Glutamatergic neuron (in vitro differentiated cells): ENCODE results near the gene UHRF2. TPM values are rescaled to one million over a fixed set of nuclear protein-coding genes. Genes with fewer than 3 reads are reported as not detected.

ENCODE experiments used
- DNase-seq: peaks from one replicate; pipeline ENCODE4 v3.0.0; 2022
- H3K27ac Mint-ChIP-seq: one replicate; pipeline ENCODE4 v1.8.0; 2020; ENCODE audit warnings: mild to moderate bottlenecking, mixed read lengths, inconsistent platforms; ENCODE audit not compliant: unreplicated experiment
- H3K27me3 Mint-ChIP-seq: one replicate; pipeline ENCODE4 v1.8.0; 2020; ENCODE audit warnings: mild to moderate bottlenecking, moderate library complexity, mixed read lengths, inconsistent platforms; ENCODE audit not compliant: unreplicated experiment
- H3K36me3 Mint-ChIP-seq: one replicate; pipeline ENCODE4 v1.8.0; 2020; ENCODE audit warnings: mild to moderate bottlenecking, mixed read lengths, inconsistent platforms; ENCODE audit not compliant: unreplicated experiment
- H3K4me1 Mint-ChIP-seq: one replicate; pipeline ENCODE4 v1.8.0; 2020; ENCODE audit warnings: mild to moderate bottlenecking, low read depth, mixed read lengths, inconsistent platforms; ENCODE audit not compliant: unreplicated experiment
- H3K4me3 Mint-ChIP-seq: one replicate; pipeline ENCODE4 v1.8.0; 2020; ENCODE audit warnings: mild to moderate bottlenecking, mixed read lengths, inconsistent platforms; ENCODE audit not compliant: unreplicated experiment
- H3K9me3 Mint-ChIP-seq: one replicate; pipeline ENCODE4 v1.8.0; 2020; ENCODE audit warnings: mild to moderate bottlenecking, moderate library complexity, mixed read lengths, inconsistent platforms; ENCODE audit not compliant: unreplicated experiment
- total RNA-seq: library from RNA; stranded (reverse); fragmentation: NEBNext Ultra II Directional; extraction: Animal tissue kit (Norgen Biotek cat#: 25700); gene quantifications from one replicate; pipeline ENCODE4 v1.2.1, GENCODE V29; 2021; ENCODE audit not compliant: unreplicated experiment
- TF ChIP-seq, protein P1 (sequence below): fragments of 200-600 bp; sonication (generic); IDR thresholded peaks from one replicate; pipeline ENCODE4 v1.5.0; 2021; ENCODE audit not compliant: partially characterized antibody, unreplicated experiment

The UHRF2 gene
- total RNA-seq, 1 donor from 2014 or later: 54.2 TPM

DNA sequence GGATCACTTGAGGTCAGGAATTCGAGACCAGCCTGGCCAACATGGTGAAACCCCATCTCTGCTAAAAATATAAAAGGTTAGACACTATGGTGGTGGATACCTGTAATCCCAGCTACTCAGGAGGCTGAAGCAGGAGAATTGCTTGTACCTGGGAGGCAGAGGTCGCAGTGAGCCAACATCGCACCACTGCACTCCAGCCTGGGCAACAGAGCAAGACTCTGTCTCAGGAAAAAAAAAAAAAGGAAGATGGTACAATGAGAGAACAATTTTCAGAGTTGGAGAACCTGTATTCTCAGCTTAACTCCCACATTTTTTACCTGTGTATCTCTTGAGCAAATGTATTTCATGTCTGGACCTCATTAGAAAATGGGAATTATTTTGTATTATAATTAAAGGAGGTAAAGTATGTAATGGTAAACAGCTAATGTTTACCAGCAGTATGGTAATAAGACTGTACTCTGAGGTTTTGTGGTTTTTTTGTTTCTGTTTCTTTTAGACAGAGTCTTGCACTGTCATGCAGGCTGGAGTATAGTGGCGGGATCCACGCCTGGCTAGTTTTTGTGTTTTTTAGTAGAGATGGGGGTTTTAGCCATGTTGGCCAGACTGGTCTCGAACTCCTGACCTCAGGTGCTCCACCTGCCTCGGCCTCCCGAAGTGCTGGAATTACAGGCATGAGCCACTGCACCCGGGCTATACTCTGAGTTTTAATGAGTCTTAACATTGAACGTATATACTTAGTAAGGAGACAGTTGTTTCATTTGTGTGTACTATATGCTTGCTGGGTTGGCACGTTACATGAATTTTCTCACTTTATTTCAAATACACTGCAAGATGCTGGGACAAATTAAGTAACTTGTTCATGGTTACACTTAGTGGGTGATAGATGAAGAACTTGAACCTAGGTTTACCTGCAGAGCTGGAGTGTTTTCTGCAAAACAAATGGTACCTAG lies 16.2 kb downstream of the UHRF2 start:
- no peak overlapping the region for H3K4me3 Mint-ChIP-seq
- H3K27ac Mint-ChIP-seq: no peak overlapping the region

GRCh38 chr9:6431038-6431437 lies 18.0 kb downstream of the UHRF2 start:
- Mint-ChIP-seq H3K9me3 (no peaks in the 10 kb centered on the region), H3K27ac (no peak overlapping the region), H3K4me1 (peaks cover 5% of the 10 kb centered on the region), H3K27me3 (no peaks in the 10 kb centered on the region), H3K36me3 (no peaks in the 10 kb centered on the region), H3K4me3 (no peak overlapping the region)
- no peak for DNase-seq
- TF ChIP-seq, protein P1, sequence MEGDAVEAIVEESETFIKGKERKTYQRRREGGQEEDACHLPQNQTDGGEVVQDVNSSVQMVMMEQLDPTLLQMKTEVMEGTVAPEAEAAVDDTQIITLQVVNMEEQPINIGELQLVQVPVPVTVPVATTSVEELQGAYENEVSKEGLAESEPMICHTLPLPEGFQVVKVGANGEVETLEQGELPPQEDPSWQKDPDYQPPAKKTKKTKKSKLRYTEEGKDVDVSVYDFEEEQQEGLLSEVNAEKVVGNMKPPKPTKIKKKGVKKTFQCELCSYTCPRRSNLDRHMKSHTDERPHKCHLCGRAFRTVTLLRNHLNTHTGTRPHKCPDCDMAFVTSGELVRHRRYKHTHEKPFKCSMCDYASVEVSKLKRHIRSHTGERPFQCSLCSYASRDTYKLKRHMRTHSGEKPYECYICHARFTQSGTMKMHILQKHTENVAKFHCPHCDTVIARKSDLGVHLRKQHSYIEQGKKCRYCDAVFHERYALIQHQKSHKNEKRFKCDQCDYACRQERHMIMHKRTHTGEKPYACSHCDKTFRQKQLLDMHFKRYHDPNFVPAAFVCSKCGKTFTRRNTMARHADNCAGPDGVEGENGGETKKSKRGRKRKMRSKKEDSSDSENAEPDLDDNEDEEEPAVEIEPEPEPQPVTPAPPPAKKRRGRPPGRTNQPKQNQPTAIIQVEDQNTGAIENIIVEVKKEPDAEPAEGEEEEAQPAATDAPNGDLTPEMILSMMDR: no peak

More for the DNA sequence above, 16.2 kb downstream of the UHRF2 start:
- peaks cover 5% of the 10 kb centered on the region for H3K4me1 Mint-ChIP-seq
- no peak for DNase-seq
- no peaks in the 10 kb centered on the region for H3K27me3 Mint-ChIP-seq
- no peaks in the 10 kb centered on the region for H3K36me3 Mint-ChIP-seq
- H3K9me3 Mint-ChIP-seq: no peaks in the 10 kb centered on the region
- TF ChIP-seq, protein P1: no peak

GRCh38 chr9:6433410-6433809 lies 20.4 kb downstream of the UHRF2 start:
- TF ChIP-seq, protein P1: no peak
- DNase-seq: no peak
- Mint-ChIP-seq H3K36me3 (no peaks in the 10 kb centered on the region), H3K27ac (no peak overlapping the region), H3K4me1 (peaks cover 5% of the 10 kb centered on the region), H3K9me3 (no peaks in the 10 kb centered on the region), H3K4me3 (no peak overlapping the region), H3K27me3 (no peaks in the 10 kb centered on the region)

- Mint-ChIP-seq H3K4me3 (no peak overlapping the region), H3K27ac (no peak overlapping the region), H3K9me3 (no peaks in the 10 kb centered on the region), H3K36me3 (no peaks in the 10 kb centered on the region), H3K4me1 (no peaks in the 10 kb centered on the region), H3K27me3 (no peaks in the 10 kb centered on the region)
- TF ChIP-seq, protein P1: no peak
- no peak for DNase-seq
Observed at GRCh38 chr9:6439051-6439703, 26.2 kb downstream of the UHRF2 start.

DNA sequence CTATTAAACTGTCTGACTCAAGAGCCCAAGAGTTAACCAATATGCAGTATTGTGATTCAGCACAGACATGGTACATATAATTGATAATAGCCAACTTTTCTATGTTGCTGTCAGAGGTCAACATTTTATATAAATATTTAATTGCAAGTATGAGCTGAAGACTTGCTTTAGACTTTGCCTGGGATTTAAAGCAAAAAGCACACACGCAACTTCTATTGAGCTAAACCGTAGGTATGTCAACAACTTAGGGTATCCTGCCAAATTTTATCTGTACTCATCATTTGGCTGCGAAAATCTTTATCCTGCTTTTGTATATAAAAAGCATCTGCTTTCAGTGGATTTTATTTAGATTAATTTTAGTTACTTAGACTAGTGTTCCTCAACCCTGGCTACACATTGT lies 27.4 kb downstream of the UHRF2 start:
- Mint-ChIP-seq H3K27me3 (no peaks in the 10 kb centered on the region), H3K4me1 (no peaks in the 10 kb centered on the region), H3K27ac (no peak overlapping the region), H3K4me3 (no peak overlapping the region), H3K9me3 (no peaks in the 10 kb centered on the region), H3K36me3 (no peaks in the 10 kb centered on the region)
- TF ChIP-seq, protein P1: no peak
- no peak for DNase-seq
